Measurements from ENCODE around the gene GLTPD2.

Gene GLTPD2

GRCh38 chr17:4788807-4789700, at the start of gene GLTPD2:
Gene GLTPD2, plus strand, starts transcription at chr17:4788964. Its CDS starts 48 bp downstream, at chr17:4789012.
- DNase-seq (ENCODE audit: low read depth, low spot score): no peak

GRCh38 chr17:4739122-4740024, 49.4 kb upstream of the GLTPD2 start, which contains the start of the genes CXCL16 and ZMYND15:
Gene CXCL16, minus strand, starts transcription at chr17:4739928. Its CDS starts 589 bp downstream, at chr17:4739339.
Gene ZMYND15, plus strand, starts transcription at chr17:4739833. Its CDS starts 716 bp downstream, at chr17:4740549.
- DNase-seq (ENCODE audit: low read depth, low spot score): no peak

- DNase-seq (ENCODE audit: low read depth, low spot score): no peak
Observed at GRCh38 chr17:4740025-4740351, 48.8 kb upstream of the GLTPD2 start.

GRCh38 chr17:4740584-4740983, 48.2 kb upstream of the GLTPD2 start:
- DNase-seq (ENCODE audit: low read depth, low spot score): no peak

GRCh38 chr17:4741544-4741943, 47.2 kb upstream of the GLTPD2 start:
- DNase-seq (ENCODE audit: low read depth, low spot score): no peak

- DNase-seq (ENCODE audit: low read depth, low spot score): no peak
Observed at GRCh38 chr17:4742133-4742532, 46.6 kb upstream of the GLTPD2 start.

GRCh38 chr17:4742629-4743028, 46.1 kb upstream of the GLTPD2 start:
- DNase-seq (ENCODE audit: low read depth, low spot score): no peak

- no peak for DNase-seq (ENCODE audit: low read depth, low spot score)
Observed at GRCh38 chr17:4743216-4743615, 45.5 kb upstream of the GLTPD2 start.

- DNase-seq (ENCODE audit: low read depth, low spot score): no peak
Observed at GRCh38 chr17:4743898-4744297, 44.9 kb upstream of the GLTPD2 start.

GRCh38 chr17:4744999-4745969, 43.5 kb upstream of the GLTPD2 start:
- DNase-seq (ENCODE audit: low read depth, low spot score): no peak

- no peak for DNase-seq (ENCODE audit: low read depth, low spot score)
Observed at GRCh38 chr17:4747847-4748246, 40.9 kb upstream of the GLTPD2 start.

GRCh38 chr17:4748686-4749085, 40.1 kb upstream of the GLTPD2 start:
- no peak for DNase-seq (ENCODE audit: low read depth, low spot score)

- no peak for DNase-seq (ENCODE audit: low read depth, low spot score)
Observed at GRCh38 chr17:4750606-4751005, 38.2 kb upstream of the GLTPD2 start.

GRCh38 chr17:4751932-4752331, 36.8 kb upstream of the GLTPD2 start:
- DNase-seq (ENCODE audit: low read depth, low spot score): no peak

- DNase-seq (ENCODE audit: low read depth, low spot score): no peak
Observed at GRCh38 chr17:4753392-4753791, 35.4 kb upstream of the GLTPD2 start.

- no peak for DNase-seq (ENCODE audit: low read depth, low spot score)
Observed at GRCh38 chr17:4759776-4760236, 29.0 kb upstream of the GLTPD2 start.

GRCh38 chr17:4764595-4764994, 24.2 kb upstream of the GLTPD2 start:
- no peak for DNase-seq (ENCODE audit: low read depth, low spot score)

GRCh38 chr17:4766201-4766600, 22.6 kb upstream of the GLTPD2 start:
- no peak for DNase-seq (ENCODE audit: low read depth, low spot score)

GRCh38 chr17:4766723-4767122, 22.0 kb upstream of the GLTPD2 start:
- no peak for DNase-seq (ENCODE audit: low read depth, low spot score)

GRCh38 chr17:4768298-4768697, 20.5 kb upstream of the GLTPD2 start:
- DNase-seq (ENCODE audit: low read depth, low spot score): no peak

GRCh38 chr17:4769628-4770027, 19.1 kb upstream of the GLTPD2 start:
- DNase-seq (ENCODE audit: low read depth, low spot score): no peak

All from activated naive CD8-positive, alpha-beta T cell treated with anti-CD3 and anti-CD28 coated beads, Interleukin-2, amount 50 U/mL, for 16 hours (primary cell).